Stimulated activated CD4-positive, alpha-beta T cell treated with anti-CD3 and anti-CD28 coated beads, Interleukin-4, amount 100 ng/mL, for 4 hours (primary cell): ENCODE data around the gene COG4.

Experiments
- DNase-seq, 2 experiments: peaks; one replicate each; pipeline ENCODE4 v3.0.0-alpha.2; 2020

The COG4 gene

DNA sequence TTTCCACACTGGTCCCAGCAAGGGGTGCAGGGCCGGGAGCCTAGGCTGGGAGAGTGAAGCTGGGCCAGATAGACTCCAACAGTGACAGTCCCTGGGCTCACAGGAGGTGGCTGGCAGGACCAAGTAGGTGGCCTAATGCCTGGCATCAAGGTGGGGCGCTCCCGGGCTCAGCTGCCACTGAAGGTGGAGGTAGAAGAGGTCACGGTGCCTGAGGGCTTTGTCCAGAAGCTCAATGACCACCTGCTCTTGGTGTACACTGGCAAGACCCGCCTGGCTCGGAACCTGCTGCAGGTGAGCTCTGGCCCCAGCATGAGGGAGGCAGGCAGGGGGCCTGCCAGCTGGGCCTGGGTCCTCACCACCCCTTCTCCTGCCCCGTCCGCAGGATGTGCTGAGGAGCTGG, 45.2 kb downstream of the COG4 start:
- DNase-seq, result no peak

DNA sequence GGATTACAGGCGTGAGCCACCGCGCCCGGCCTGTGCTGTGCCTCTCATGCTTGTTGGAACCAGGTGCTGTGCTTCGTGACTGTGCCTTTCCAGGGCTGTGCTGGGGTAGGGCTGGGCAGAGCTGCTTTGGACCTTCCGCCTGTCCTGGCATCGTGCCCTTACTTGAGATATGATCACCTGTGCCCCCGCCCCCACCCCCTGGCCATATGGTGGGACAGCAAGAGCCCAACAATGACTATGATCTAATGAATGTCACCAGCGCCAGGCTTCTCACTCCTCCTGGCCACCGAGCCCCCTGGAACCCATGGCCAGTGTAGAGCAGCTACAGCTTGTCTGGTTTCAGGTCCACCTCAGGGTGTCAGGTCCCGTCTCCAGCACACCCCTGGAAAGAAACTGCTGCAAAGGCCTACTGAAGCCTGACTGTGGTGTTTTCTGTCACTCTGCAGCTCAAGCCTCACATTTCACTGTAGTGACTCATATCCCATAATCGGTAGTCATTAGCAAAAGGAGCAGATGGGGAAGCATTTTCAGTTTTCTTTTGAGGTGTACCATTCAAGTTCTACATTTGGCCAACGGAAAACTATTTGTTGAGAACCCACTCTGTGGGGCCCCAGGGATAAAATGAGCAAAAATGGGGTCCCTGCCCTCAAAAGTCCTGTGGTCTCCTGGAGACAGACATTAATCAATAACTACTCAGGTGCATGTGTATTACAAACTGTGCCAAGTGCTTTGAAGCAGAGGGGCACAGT, 46.9 kb downstream of the COG4 start:
- peak in 1 of 2 experiments; percentile 23 for DNase-seq

- DNase-seq, result no peak
These were observed 48.1 kb downstream of the COG4 start for GRCh38 chr16:70475054-70475871.

DNA sequence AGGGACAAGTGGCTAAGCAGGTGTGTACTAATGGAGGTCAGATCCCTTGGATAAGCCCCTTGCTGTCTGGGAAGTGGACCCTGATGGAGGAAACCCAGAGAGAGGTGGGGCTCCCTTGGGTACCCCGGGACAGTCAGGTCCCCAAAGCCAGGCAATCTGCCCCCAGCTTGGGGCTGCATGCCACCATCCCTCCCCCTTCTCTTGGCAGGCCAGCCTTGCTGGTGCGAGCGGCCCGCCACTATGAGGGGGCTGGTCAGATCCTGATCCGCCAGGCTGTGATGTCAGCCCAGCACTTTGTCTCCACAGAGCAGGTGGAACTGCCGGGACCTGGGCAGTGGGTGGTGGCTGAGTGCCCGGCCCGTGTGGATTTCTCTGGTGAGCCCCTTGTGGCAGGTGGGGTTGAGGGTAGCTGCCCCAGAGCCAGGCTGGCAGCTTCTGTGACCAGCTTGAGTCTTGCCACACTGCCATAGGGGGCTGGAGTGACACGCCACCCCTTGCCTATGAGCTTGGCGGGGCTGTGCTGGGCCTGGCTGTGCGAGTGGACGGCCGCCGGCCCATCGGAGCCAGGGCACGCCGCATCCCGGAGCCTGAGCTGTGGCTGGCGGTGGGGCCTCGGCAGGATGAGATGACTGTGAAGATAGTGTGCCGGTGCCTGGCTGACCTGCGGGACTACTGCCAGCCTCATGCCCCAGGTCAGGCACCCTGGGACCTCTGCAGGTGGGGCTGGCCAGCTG, 48.9 kb downstream of the COG4 start:
- no peak for DNase-seq

- no peak for DNase-seq
These were observed 49.7 kb downstream of the COG4 start for GRCh38 chr16:70473446-70474319.

DNA sequence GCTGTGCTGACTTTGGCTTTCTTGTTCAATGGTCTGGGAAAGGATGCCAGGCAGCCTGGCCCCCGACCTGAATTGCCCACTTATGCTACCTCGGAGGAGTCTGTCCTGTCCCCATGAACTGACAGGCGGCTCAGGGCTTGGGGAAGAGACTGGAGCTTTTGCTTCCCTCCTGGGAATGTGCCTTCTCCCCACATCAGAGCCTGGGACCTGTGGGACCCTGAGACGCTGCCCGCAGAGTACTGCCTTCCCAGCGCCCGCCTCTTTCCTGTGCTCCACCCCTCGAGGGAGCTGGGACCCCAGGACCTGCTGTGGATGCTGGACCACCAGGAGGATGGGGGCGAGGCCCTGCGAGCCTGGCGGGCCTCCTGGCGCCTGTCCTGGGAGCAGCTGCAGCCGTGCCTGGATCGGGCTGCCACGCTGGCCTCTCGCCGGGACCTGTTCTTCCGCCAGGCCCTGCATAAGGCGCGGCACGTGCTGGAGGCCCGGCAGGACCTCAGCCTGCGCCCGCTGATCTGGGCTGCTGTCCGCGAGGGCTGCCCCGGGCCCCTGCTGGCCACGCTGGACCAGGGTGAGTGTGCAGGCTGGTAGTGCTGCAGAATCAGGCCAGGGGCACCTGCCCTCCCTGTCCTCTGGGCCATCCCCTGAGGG, 50.4 kb downstream of the COG4 start:
- DNase-seq, result no peak

DNA sequence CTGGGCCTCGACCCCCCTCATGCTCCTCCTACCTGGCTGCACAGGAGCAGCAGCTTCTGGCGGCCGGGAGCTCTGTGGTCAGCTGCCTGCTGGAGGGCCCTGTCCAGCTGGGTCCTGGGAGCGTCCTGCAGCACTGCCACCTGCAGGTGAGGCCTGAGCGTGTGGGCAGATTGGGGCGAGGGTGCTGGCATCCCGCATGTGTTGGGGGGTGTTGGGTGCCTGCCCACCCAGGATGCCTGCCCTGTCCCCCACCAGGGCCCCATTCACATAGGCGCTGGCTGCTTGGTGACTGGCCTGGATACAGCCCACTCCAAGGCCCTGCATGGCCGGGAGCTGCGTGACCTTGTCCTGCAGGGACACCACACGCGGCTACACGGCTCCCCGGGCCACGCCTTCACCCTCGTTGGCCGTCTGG, 52.4 kb downstream of the COG4 start:
- no peak for DNase-seq

DNA sequence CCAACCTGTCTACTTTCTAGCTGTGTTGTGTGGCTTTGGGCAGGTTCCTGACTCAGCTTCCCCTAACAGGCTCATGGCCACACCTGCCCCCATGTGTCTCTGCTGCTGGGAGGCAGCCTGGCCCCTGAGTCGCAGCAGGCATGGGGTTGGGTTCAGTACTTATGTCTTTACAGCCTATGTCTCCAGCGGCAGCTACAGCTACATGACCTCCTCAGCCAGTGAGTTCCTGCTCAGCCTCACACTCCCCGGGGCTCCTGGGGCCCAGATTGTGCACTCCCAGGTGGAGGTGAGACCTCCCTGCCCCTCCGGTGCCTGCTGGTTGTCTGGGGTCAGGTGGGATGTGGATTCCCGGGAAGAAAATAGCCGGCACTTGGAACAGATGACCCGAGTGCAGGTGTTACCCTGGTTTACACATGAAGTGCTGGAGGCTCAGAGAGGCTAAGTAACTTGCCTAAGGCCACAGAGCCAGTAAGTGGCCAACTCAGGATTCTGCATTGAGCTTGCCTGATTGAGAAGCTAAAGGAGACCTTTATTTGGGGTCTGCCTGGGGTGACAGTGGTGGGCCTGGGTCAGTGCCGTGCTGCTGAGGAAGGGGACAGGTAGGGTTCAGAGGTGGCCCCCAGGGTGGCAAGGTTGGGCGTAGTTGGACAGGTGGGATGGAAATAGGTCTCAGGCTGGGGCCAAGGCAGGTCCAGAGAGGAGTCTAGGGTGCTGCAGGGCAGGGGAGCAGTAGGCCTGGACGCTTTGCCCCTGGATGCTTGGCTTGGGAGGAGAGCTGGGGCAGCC, 53.0 kb downstream of the COG4 start:
- DNase-seq, result no peak

DNA sequence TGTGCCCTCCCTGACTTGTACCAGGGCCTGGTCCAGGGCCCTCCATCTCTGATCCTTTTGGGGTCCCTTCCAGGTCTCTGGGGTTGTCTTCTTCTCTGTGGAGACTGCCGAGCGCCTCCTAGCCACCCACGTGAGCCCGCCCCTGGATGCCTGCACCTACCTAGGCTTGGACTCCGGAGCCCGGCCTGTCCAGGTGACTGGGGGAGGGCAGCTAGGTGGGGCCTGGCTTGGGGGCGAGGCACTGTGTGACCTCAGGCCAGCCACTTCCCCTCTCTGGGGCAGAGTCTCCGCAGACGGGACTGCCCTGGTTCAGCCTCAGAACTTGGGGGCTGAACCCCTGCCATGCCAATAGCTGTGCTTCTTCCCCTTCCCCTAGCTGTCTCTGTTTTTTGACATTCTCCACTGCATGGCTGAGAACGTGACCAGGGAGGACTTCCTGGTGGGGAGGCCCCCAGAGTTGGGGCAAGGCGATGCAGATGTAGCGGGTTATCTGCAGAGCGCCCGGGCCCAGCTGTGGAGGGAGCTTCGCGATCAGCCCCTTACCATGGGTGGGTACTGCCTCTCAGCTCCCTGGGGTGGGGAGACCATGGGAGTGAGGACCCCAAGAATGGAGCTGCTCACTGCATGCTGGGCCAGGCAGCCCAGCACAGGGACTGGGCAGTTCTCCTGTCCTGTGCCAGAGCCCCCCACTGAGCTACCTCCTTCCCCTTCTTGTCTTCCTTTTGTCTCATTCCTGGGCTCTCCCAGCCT, 54.4 kb downstream of the COG4 start:
- no peak for DNase-seq

- no peak for DNase-seq
These were observed 55.7 kb downstream of the COG4 start for GRCh38 chr16:70467608-70468007.

DNA sequence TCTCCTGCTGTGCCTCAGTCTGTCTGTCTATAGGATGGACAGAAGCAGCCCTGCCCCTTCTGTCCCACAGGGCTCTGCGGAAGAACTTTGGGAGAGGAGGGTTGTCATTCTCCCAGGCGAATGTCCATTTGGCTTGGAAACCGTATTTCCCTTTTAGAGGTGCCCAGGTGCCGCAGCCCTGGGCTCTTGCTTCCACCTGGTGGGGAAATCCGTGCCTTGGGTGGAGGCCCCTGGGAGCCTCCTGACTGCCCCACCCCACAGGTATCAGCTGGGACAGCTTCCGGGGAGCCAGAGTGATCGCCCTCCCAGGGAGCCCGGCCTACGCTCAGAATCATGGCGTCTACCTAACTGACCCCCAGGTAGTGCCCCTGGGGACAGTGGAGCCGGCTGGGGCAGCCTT, 56.2 kb downstream of the COG4 start:
- no peak for DNase-seq

- no peak for DNase-seq
These were observed 56.6 kb downstream of the COG4 start for GRCh38 chr16:70466805-70467076.

DNA sequence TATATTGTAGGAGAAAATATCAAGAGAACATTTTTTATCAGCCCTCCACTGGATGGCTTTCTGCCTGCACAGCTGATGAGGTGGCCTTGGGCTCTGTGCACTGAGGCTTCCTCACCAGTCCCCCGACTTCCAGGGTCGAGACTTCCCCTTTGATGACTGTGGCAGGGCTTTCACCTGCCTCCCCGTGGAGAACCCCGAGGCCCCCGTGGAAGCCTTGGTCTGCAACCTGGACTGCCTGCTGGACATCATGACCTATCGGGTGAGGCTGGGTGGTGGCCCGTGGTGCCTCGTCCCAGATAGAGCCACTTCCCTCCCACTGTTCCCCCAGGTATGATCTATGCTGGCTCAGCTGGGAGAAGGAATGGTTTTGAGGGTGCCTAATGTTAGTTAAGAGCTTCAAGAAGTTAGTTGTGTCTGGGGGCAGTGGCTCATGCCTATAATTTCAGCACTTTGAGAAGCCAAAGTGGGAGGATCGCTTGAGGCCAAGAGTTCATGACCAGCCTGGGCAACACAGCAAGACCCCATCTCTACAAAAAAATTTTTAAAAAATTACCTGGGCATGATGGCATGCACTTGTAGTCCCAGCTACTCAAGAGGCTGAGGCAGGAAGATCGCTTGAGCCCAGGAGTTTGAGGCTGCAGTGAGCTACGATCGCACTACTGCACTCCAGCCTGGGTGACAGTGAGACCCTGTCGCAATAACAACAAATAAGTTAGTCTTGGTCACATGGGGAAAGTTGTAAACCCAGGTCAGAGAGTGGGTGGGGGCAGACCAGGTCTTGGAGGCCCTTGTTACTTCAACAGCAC, 57.2 kb downstream of the COG4 start:
- no peak for DNase-seq

GRCh38 chr16:70463235-70463634, 60.1 kb downstream of the COG4 start:
- DNase-seq, result no peak

DNA sequence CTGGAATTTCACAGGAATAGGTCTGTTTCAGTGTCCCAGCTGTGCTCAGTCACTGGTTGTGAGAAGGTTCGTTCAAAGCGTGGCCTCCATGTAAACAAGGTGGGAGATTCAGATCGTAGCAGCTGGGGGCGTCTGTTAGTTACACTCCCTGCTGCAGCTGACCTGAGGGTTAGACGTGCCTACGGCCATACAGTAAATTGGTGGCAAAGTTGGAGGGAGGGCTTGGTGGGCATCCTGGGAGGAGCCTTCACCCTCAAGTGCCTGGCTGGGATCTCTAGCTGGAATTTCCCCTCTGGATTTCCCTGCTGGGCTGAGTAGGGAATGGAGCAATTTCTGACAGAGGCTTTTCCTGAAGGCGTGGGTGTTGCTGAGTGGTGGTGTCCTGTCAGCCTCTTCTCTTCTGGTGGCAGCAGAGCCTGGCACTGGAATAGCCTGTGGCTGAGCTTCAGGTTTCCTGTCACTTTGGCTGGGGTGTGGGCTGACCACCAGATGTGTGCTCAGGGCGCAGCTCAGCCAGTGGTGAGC, 62.6 kb downstream of the COG4 start:
- no peak for DNase-seq

DNA sequence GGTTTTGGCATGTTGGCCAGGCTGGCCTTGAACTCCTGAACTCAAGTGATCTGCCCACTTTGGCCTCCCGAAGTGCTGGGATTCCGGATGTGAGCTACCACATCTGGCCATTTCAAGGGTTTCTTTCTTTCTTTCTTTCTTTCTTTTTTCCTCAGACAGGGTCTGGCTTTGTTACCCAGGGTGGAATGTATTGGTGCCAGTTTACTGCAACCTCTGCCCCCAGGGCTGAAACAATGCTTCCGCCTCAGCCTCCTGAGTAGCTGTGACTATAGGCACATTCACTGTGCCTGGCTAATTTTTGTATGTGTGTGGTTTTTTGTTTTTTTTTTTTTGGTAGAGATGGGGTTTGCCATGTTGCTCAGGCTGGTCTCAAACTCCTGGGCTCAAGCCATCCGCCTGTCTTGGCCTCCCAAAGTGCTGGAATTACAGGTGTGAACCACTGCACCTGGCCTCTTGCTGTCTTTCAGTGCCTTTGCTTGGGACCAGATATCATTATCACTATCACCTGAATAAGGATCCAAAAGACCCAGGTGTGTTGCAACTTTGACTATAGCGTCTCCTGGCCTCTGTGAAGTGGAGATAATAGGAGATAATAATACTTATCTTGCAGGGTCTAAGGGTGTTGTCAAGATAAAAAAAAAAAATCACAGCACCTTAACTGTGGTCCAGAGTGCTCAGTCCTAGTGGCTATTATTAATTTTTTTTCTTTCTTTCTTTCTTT, 65.7 kb downstream of the COG4 start:
- DNase-seq, result no peak

DNA sequence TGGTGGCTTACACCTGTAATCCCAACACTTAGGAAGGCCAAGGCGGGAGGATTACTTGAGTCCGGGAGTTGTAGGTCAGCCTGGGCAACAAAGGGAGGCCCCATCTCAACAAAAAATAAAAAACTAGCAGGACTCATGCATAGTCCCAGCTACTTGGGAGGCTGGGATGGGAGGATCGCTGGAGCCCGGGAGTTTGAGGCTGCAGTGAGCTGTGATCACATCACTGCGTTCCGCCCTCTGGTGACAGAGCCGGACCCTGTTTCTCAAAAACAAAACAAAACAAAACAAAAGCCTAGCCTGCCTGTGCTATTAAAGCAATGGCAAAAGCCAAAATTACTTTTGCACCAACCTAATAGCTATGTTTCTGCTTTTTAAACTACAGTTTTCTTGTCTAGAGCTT, 67.4 kb downstream of the COG4 start:
- no peak for DNase-seq

DNA sequence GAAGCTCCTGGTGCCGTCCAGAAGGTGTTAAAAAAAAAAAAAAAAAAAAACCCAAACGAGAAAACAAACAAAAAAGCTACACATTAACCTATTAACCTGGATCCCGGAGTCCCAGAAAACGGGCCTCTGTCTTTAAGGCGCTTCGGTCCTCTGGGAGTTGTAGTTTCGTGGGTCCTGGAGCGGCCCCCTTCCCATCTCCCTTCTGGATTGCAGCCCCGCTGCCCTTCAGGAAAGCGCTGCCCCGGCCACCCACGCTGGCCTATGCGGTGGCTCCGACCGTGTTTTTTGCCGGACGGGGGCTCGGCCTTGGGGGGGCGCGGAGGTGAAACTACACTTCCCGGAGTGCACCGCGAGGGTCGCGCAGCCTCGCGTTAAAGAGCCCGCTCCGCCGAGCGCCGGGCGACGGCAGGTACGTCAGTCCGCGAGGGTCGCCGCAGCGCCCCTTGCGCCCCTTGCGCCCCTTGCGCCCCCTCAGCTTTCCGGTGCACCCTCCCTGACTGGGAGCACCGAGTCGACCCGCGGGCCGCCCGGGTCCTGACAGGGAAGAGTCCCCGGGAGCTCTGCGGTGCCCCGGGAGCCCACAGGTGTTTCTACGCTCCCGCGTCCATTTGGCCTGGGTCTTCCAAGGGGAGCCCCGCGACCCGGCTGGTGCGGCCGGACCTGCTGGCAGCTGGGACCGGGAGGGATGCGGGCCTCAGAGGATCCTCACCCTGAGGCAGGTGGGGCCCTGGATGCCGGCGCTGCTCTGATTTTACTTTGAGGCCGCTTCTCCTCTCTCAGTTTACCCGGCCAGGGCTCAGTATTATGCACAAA, 68.9 kb downstream of the COG4 start, which contains the start of gene FCSK:
Gene FCSK, plus strand, starts transcription at position 374 of the 813 bp plus-strand sequence. CDS start 8,596 bp downstream, outside the sequence.
- DNase-seq, result peak; percentile 56 to 65
